GM12878 (cell line): ENCODE data around the gene NOTCH4. TPM values are rescaled to one million over a fixed set of nuclear protein-coding genes. Genes with fewer than 3 reads are reported as not detected.

Source experiments
- ATAC-seq: fragments of 200-7000 bp; cut with Tn5 transposase; 3 replicates; pipeline ENCODE4 v1.9.1; 2020; ENCODE audit warnings: mild to moderate bottlenecking, moderate library complexity
- BruUV-seq: library from RNA; stranded (reverse); fragments of 400-500 nt; replicated peaks from 2 replicates; lab custom pipeline; 2021; lab: Mats Ljungman, UMichigan
- CTCF ChIA-PET: fragments of 300-600 bp; sonication (Branson Sonifier 250); formaldehyde crosslinking; extraction: SDS; loops from one replicate; lab custom pipeline; 2021; ENCODE audit warnings: inconsistent platforms; lab: Yijun Ruan, JAX
- POLR2A ChIA-PET: fragments of 350-600 bp; formaldehyde crosslinking; extraction: SDS; loops from one replicate; lab custom pipeline; 2021; ENCODE audit warnings: inconsistent platforms; lab: Charles Lee
- RAD21 ChIA-PET: fragments of 300-600 bp; sonication (Branson Sonifier 250); formaldehyde crosslinking; loops from one replicate; lab custom pipeline; 2023; ENCODE audit warnings: antibody characterized with exemption; ENCODE audit not compliant: unreplicated experiment; lab: Charles Lee
- SMC1A ChIA-PET: fragments of 300-600 bp; sonication (Branson Sonifier 250); formaldehyde crosslinking; loops from one replicate; lab custom pipeline; 2023; ENCODE audit not compliant: unreplicated experiment, uncharacterized antibody; lab: Charles Lee
- DNase-seq: peaks from one replicate; pipeline ENCODE4 v3.0.0-alpha.2; 2011; ENCODE audit warnings: low read depth, low spot score
- FAIRE-seq: peaks from 3 replicates; lab custom pipeline; 2011; peaks lifted over from hg19 to GRCh38; lab: Jason Lieb, UNC
- H2AFZ ChIP-seq: 2 replicates; pipeline ENCODE4 v1.6.0; 2011; ENCODE audit warnings: low read depth, low read length, control low read depth; ENCODE audit not compliant: control insufficient read depth
- H3K27ac ChIP-seq: 2 replicates; pipeline ENCODE4 v1.5.1; 2011; ENCODE audit warnings: control low read depth; ENCODE audit not compliant: control insufficient read depth, insufficient read depth
- H3K27me3 ChIP-seq, 2 experiments: replicated peaks in 1 of 2; 2 replicates each; pipeline versions ENCODE4 v1.6.0 to v1.6.1; 2011; ENCODE audit warnings: low read length in 1 of 2; ENCODE audit not compliant: control insufficient read depth in 2 of 2, insufficient read depth in 2 of 2
- H3K36me3 ChIP-seq, 2 experiments: 2 replicates each; pipeline ENCODE4 v1.5.1; 2011; ENCODE audit warnings: low read length in 1 of 2; ENCODE audit not compliant: control insufficient read depth in 2 of 2, insufficient read depth in 2 of 2
- H3K4me1 ChIP-seq: 2 replicates; pipeline ENCODE4 v1.6.1; 2011; ENCODE audit warnings: mild to moderate bottlenecking, low read length, moderate library complexity, mixed read lengths; ENCODE audit not compliant: control insufficient read depth, insufficient read depth
- H3K4me2 ChIP-seq: 2 replicates; pipeline ENCODE4 v1.6.0; 2011; ENCODE audit warnings: control low read depth; ENCODE audit not compliant: control insufficient read depth, insufficient read depth
- H3K4me3 ChIP-seq: fragments of 200-600 bp; sonication (generic); 2 replicates; pipeline ENCODE4 v1.5.1; 2016
- H3K79me2 ChIP-seq: 2 replicates; pipeline ENCODE4 v1.6.0; 2011; ENCODE audit warnings: low read length; ENCODE audit not compliant: control insufficient read depth, insufficient read depth
- H3K9ac ChIP-seq: 2 replicates; pipeline ENCODE4 v1.8.0; 2011; ENCODE audit warnings: low read length, control low read depth, mixed read lengths; ENCODE audit not compliant: control insufficient read depth, insufficient read depth
- H3K9me3 ChIP-seq: replicated peaks from 3 replicates; pipeline ENCODE4 v1.5.1; 2011; ENCODE audit warnings: mild to moderate bottlenecking, low read length; ENCODE audit not compliant: control insufficient read depth, insufficient read depth
- H4K20me1 ChIP-seq: 2 replicates; pipeline ENCODE4 v1.6.0; 2011; ENCODE audit not compliant: control insufficient read depth, insufficient read depth
- CEBPZ ChIP-seq: fragments of 150-350 bp; IDR thresholded peaks from 2 replicates; pipeline ENCODE4 v1.6.1; 2016; ENCODE audit warnings: low read depth, low read length
- EGR1 ChIP-seq, 2 experiments: IDR thresholded peaks; 1 replicate in 1 of 2; 2 replicates in 1 of 2; pipeline ENCODE4 v1.6.1; 2011 to 2012; ENCODE audit warnings: low read depth in 2 of 2, low read length in 2 of 2, borderline replicate concordance in 1 of 2, mild to moderate bottlenecking in 1 of 2, moderate library complexity in 1 of 2
- IKZF2 ChIP-seq, 2 experiments: fragments of 450-650 bp; IDR thresholded peaks; 2 replicates each; pipeline ENCODE4 v1.6.1; 2017; ENCODE audit warnings: mild to moderate bottlenecking in 2 of 2, moderate library complexity in 2 of 2
- MEF2A ChIP-seq: IDR thresholded peaks from 2 replicates; pipeline ENCODE4 v1.6.1; 2011; ENCODE audit warnings: low read depth, mild to moderate bottlenecking, low read length, moderate library complexity; ENCODE audit not compliant: insufficient read depth
- NKRF ChIP-seq: fragments of 450-650 bp; conservative IDR thresholded peaks from 2 replicates; pipeline ENCODE4 v1.6.1; 2017; ENCODE audit warnings: mild to moderate bottlenecking, moderate library complexity
- RBBP5 ChIP-seq: fragments of 200-600 bp; sonication (generic); conservative IDR thresholded peaks from 2 replicates; pipeline ENCODE4 v1.6.1; 2016
- SMC3 ChIP-seq: IDR thresholded peaks from 2 replicates; pipeline ENCODE4 v1.6.1; 2011; ENCODE audit warnings: low read length, improper control_type of control experiment, borderline replicate concordance
- SREBF1 ChIP-seq: IDR thresholded peaks from 2 replicates; pipeline ENCODE4 v1.6.1; 2012; ENCODE audit warnings: mild to moderate bottlenecking, low read length
- ZNF217 ChIP-seq: fragments of 450-650 bp; IDR thresholded peaks from 2 replicates; pipeline ENCODE4 v1.6.1; 2017; ENCODE audit warnings: antibody characterized with exemption, mild to moderate bottlenecking
- ZNF687 ChIP-seq: fragments of 450-650 bp; IDR thresholded peaks from 2 replicates; pipeline ENCODE4 v1.6.1; 2017; ENCODE audit warnings: mild to moderate bottlenecking, moderate library complexity
- WGBS: methylation state at CpG from one replicate; pipeline ENCODE4 v1.1.6; 2016; ENCODE audit warnings: low lambda C conversion rate; ENCODE audit not compliant: insufficient replicate concordance, insufficient coverage; ENCODE audit errors: missing lambda C conversion rate; 5-methylcytosine and 5-hydroxymethylcytosine counted together
- in situ Hi-C: fragments of 300-500 bp; cut with MboI; formaldehyde crosslinking; loops from 9 replicates; pipeline ENCODE4 v1.14.3; 2018; ENCODE audit warnings: mixed read lengths
- intact Hi-C: fragments of 100-400 bp; cut with micrococcal nuclease; formaldehyde crosslinking; loops from one replicate; pipeline ENCODE4 v1.14.2; 2022; ENCODE audit not compliant: unreplicated experiment
- polyA plus RNA-seq, 11 experiments: library from polyadenylated mRNA; depleted of rRNA in 4 of 11; unstranded in 6 of 11; stranded (reverse) in 5 of 11; fragments of >200 nt; fragmentation: Nextera tagmentation in 4 of 11; fragmentation: Illumina TruSeq in 1 of 11; extraction: Ambion mirVana in 4 of 11; extraction: Trizol in 1 of 11; gene quantifications; 1 replicate in 1 of 11; 2 replicates in 10 of 11; pipeline versions ENCODE4 v1.2.1 to v1.2.3, GENCODE V29; 2011 to 2016; ENCODE audit warnings: inconsistent platforms in 2 of 11, missing spikeins in 2 of 11, low read depth in 1 of 11
- total RNA-seq, 4 experiments: library from RNA; depleted of rRNA in 3 of 4; stranded (reverse); fragments of >200 nt in 3 of 4; fragmentation: Illumina TruSeq in 1 of 4; extraction: Trizol in 1 of 4; gene quantifications; 2 replicates each; pipeline versions ENCODE4 v1.2.1 to v1.2.3, GENCODE V29; 2013 to 2021
- TF ChIP-seq, protein P1 (sequence below): fragments of 450-650 bp; IDR thresholded peaks from 2 replicates; pipeline ENCODE4 v1.6.1; 2014; ENCODE audit warnings: mild to moderate bottlenecking

NOTCH4 gene
- total and polyA plus RNA-seq, 10 of the 15 experiments (the other 5 are each of a cell fraction or from before 2014, with no cell fraction given): 0.66 to 3.3 (median 1.4) TPM

DNA sequence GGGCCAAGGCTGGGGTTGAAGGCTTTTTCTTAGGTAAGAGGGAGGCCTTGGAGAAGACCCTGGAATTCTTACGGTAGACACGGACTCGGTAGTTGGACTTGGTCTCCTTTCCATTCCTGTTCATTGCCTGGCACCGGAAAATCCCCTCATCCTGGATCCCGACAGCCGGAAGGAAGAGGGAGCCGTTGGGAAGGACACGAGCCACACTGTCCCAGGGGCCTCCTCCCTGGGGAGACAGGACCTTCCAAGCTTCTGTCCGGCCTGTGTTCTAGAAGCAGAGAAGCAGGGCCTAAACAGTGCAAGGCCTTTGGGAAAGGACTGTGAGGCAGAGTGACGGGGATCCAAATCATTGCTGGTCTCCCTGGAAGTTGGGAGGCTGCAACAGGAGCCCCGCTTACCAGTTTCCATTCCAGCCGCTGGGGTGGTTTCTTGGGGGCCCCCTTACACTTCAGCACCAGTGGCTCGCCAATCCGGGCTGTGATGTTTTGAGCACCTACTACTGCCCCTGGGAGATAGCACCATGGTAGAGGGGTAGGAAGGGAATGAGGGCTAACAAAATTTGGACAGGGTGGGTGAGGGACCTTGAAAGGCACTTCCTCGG, 40.3 kb downstream of the NOTCH4 start (continued):
- TF ChIP-seq CEBPZ (no peak), MEF2A (no peak), ZNF217 (no peak)

DNA sequence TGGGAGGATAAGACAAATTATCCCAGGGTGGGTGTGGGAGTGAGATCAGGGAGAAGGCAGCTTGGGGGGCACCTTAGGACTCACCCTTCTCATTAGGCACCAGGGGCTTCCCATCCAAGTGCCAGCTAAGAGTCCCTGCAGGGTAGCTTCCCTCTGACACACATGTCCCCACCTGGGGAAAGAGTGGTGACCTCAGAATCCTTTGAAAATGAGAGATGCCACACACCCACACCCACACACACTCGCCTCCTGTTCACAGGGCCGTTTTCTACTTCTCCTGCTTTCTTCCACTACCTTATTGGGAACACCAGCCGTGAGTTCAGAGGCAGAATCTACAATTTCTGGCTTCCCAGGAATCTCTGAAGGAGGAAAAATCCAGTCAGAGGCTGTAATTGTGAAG, 40.8 kb downstream of the NOTCH4 start:
- 73% methylated on average over 3 of the region's 3 CpGs for WGBS
- Histone ChIP-seq H3K4me1 (peaks cover 17% of the 10 kb centered on the region), H3K27me3 (no peaks in the 10 kb centered on the region), H3K9me3 (no peaks in the 10 kb centered on the region), H3K36me3 (peaks cover 4 to 9% of the 10 kb centered on the region in 2 experiments; a peak in 3 of 4 replicates), H4K20me1 (no peaks in the 10 kb centered on the region), H3K4me2 (no peak overlapping the region), H3K27ac (no peak overlapping the region), H3K79me2 (peaks cover 18% of the 10 kb centered on the region), H3K4me3 (no peak overlapping the region), H3K9ac (no peak overlapping the region), H2AFZ (no peak overlapping the region)
- FAIRE-seq (no peak), ATAC-seq (no peak), DNase-seq (no peak)
- in situ Hi-C loops (no loop called here), intact Hi-C loops (no loop called here)
- TF ChIP-seq, protein P1, sequence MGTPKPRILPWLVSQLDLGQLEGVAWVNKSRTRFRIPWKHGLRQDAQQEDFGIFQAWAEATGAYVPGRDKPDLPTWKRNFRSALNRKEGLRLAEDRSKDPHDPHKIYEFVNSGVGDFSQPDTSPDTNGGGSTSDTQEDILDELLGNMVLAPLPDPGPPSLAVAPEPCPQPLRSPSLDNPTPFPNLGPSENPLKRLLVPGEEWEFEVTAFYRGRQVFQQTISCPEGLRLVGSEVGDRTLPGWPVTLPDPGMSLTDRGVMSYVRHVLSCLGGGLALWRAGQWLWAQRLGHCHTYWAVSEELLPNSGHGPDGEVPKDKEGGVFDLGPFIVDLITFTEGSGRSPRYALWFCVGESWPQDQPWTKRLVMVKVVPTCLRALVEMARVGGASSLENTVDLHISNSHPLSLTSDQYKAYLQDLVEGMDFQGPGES: no peak
- TF ChIP-seq EGR1 (IDR thresholded peaks at IDR 0.05; ENCODE audit: borderline replicate concordance in 1 of 2, low read depth in 2 of 2, low read length in 2 of 2): no peak
- no peak for TF ChIP-seq RBBP5
- TF ChIP-seq NKRF: no peak
- no peak for TF ChIP-seq IKZF2 (IDR thresholded peaks at IDR 0.05)
- no peak for TF ChIP-seq ZNF687
- TF ChIP-seq SREBF1: no peak
- TF ChIP-seq SMC3: no peak
- TF ChIP-seq MEF2A: no peak
- ChIA-PET SMC1A (no interaction called here), POLR2A (no interaction called here), RAD21 (interaction anchor here (1.2 kb wide), 1 partner anchor 12 kb away, joined by 3 read pairs; no protein-coding TSS in a partner anchor), CTCF (no interaction called here)
- BruUV-seq: no TSS peak
